Endodermal cell (in vitro differentiated cells): Measurements from ENCODE around the gene EGFR. TPM values are rescaled to one million over a fixed set of nuclear protein-coding genes. Genes with fewer than 3 reads are reported as not detected.

ENCODE experiments used
- DNase-seq: peaks from one replicate; pipeline ENCODE4 v3.0.0-alpha.2; 2017
- H3K27ac ChIP-seq: 2 replicates; pipeline ENCODE4 v1.5.1; 2013; ENCODE audit warnings: mild to moderate bottlenecking, low read depth, low read length, moderate library complexity
- H3K27me3 ChIP-seq: 2 replicates; pipeline ENCODE4 v1.6.1; 2013; ENCODE audit warnings: mild to moderate bottlenecking, low read length, moderate library complexity; ENCODE audit not compliant: insufficient read depth, control insufficient read depth, poor library complexity, severe bottlenecking
- H3K36me3 ChIP-seq: 2 replicates; pipeline ENCODE4 v1.7.0; 2013; ENCODE audit warnings: mild to moderate bottlenecking, low read length, moderate library complexity; ENCODE audit not compliant: control insufficient read depth, insufficient read depth
- H3K4me1 ChIP-seq: one replicate; pipeline ENCODE4 v1.7.0; 2013; ENCODE audit warnings: low read length; ENCODE audit not compliant: control insufficient read depth, insufficient read depth
- H3K4me3 ChIP-seq: 2 replicates; pipeline ENCODE4 v1.5.1; 2013; ENCODE audit warnings: mild to moderate bottlenecking, low read length, moderate library complexity
- H3K9ac ChIP-seq: 2 replicates; pipeline ENCODE4 v1.6.1; 2013; ENCODE audit warnings: mild to moderate bottlenecking, low read length, moderate library complexity; ENCODE audit not compliant: poor library complexity, severe bottlenecking; ENCODE audit errors: extremely low read depth
- H3K9me3 ChIP-seq: 2 replicates; pipeline ENCODE4 v1.6.1; 2013; ENCODE audit warnings: mild to moderate bottlenecking, low read length, moderate library complexity; ENCODE audit not compliant: control insufficient read depth
- H3K27ac Mint-ChIP-seq: 2 replicates; pipeline ENCODE4 v1.8.0; 2020; ENCODE audit warnings: mixed read lengths
- H3K27me3 Mint-ChIP-seq: 2 replicates; pipeline ENCODE4 v1.8.0; 2021; ENCODE audit warnings: mild to moderate bottlenecking, mixed read lengths; ENCODE audit not compliant: insufficient read depth
- H3K36me3 Mint-ChIP-seq: 2 replicates; pipeline ENCODE4 v1.8.0; 2020; ENCODE audit warnings: low read depth, mixed read lengths
- H3K4me1 Mint-ChIP-seq: 2 replicates; pipeline ENCODE4 v1.8.0; 2020; ENCODE audit warnings: mixed read lengths
- H3K4me3 Mint-ChIP-seq: 2 replicates; pipeline ENCODE4 v1.8.0; 2020; ENCODE audit warnings: mild to moderate bottlenecking, moderate library complexity, mixed read lengths
- H3K9me3 Mint-ChIP-seq: 2 replicates; pipeline ENCODE4 v1.8.0; 2020; ENCODE audit warnings: mild to moderate bottlenecking, mixed read lengths
- WGBS, 2 experiments: methylation state at CpG; one replicate each; pipeline versions ENCODE4 v1.1.5 to v1.1.7; 2013; ENCODE audit warnings: missing lambda C conversion rate in 2 of 2, mixed read lengths in 1 of 2; ENCODE audit not compliant: insufficient coverage in 1 of 2, insufficient read length in 1 of 2; 5-methylcytosine and 5-hydroxymethylcytosine counted together
- total RNA-seq, 2 donors: library from RNA; stranded (reverse); fragmentation: NEBNext Ultra II Directional in 1 of 2; extraction: Animal tissue kit (Norgen Biotek cat#: 25700) in 1 of 2; gene quantifications; 2 replicates in 1 of 2; 3 replicates in 1 of 2; pipeline ENCODE4 v1.2.1, GENCODE V29; 2021
- TF ChIP-seq, protein P1 (sequence below): fragments of 200-600 bp; sonication (generic); conservative IDR thresholded peaks from 2 replicates; pipeline ENCODE4 v1.5.0; 2021; ENCODE audit warnings: antibody characterized with exemption, mild to moderate bottlenecking

EGFR gene
- total RNA-seq, 2 donors from 2014 or later: 5.0 to 5.8 TPM

GRCh38 chr7:55072251-55072650, 53.4 kb downstream of the EGFR start:
- WGBS, 2 experiments: 87 to 96% methylated on average over 4 of the region's 4 CpGs
- no peak for DNase-seq
- Mint-ChIP-seq H3K4me1 (peaks cover 12% of the 10 kb centered on the region), H3K36me3 (no peaks in the 10 kb centered on the region), H3K27ac (no peak overlapping the region), H3K4me3 (no peak overlapping the region), H3K27me3 (no peaks in the 10 kb centered on the region), H3K9me3 (no peaks in the 10 kb centered on the region)
- no peaks in the 10 kb centered on the region for H3K9me3 ChIP-seq
- no peaks in the 10 kb centered on the region for H3K36me3 ChIP-seq
- no peak overlapping the region for H3K27ac ChIP-seq
- TF ChIP-seq, protein P1, sequence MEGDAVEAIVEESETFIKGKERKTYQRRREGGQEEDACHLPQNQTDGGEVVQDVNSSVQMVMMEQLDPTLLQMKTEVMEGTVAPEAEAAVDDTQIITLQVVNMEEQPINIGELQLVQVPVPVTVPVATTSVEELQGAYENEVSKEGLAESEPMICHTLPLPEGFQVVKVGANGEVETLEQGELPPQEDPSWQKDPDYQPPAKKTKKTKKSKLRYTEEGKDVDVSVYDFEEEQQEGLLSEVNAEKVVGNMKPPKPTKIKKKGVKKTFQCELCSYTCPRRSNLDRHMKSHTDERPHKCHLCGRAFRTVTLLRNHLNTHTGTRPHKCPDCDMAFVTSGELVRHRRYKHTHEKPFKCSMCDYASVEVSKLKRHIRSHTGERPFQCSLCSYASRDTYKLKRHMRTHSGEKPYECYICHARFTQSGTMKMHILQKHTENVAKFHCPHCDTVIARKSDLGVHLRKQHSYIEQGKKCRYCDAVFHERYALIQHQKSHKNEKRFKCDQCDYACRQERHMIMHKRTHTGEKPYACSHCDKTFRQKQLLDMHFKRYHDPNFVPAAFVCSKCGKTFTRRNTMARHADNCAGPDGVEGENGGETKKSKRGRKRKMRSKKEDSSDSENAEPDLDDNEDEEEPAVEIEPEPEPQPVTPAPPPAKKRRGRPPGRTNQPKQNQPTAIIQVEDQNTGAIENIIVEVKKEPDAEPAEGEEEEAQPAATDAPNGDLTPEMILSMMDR: no peak
- no peak overlapping the region for H3K9ac ChIP-seq
- H3K27me3 ChIP-seq: no peaks in the 10 kb centered on the region
- no peak overlapping the region for H3K4me3 ChIP-seq
- H3K4me1 ChIP-seq: peaks cover 3% of the 10 kb centered on the region

GRCh38 chr7:55073051-55073511, 54.3 kb downstream of the EGFR start:
- H3K4me1 Mint-ChIP-seq: peaks cover 12% of the 10 kb centered on the region
- Histone ChIP-seq H3K9me3 (no peaks in the 10 kb centered on the region), H3K4me3 (no peak overlapping the region), H3K4me1 (peaks cover 3% of the 10 kb centered on the region), H3K9ac (no peak overlapping the region), H3K27me3 (no peaks in the 10 kb centered on the region), H3K27ac (no peak overlapping the region), H3K36me3 (no peaks in the 10 kb centered on the region)
- no peak overlapping the region for H3K27ac Mint-ChIP-seq
- no peak overlapping the region for H3K4me3 Mint-ChIP-seq
- WGBS, 2 experiments: 87% methylated on average over 2 to 4 of the region's 4 CpGs
- H3K9me3 Mint-ChIP-seq: no peaks in the 10 kb centered on the region
- no peaks in the 10 kb centered on the region for H3K36me3 Mint-ChIP-seq
- H3K27me3 Mint-ChIP-seq: no peaks in the 10 kb centered on the region
- TF ChIP-seq, protein P1: no peak
- DNase-seq: no peak

DNA sequence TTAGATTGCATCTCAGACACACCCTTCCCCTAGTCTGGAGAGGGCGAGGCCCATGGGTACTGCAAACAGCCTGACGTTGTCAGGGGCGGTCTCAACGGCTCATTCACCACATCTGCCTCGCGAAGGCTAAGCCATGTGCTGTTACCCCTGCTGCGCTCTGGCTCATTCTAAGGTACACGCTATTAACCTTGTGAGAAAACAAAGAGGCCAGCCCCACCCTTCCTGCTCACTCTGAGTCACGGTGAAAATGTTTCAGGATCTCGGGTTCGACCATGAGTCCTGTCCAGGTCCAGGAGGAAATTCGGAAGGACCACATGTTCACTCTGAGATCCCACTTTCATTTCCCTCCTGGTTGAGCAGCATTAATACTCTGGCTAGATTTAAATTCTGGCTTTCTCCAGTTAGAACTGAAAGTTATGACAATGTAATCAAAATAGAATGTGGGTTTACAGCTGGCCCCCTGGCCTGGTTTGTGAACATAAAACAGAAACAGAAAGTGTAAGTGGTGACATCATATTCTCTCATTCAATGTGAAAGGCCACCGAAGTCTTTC, 55.2 kb downstream of the EGFR start:
- no peak for DNase-seq
- no peak overlapping the region for H3K4me3 ChIP-seq
- H3K27me3 Mint-ChIP-seq: no peaks in the 10 kb centered on the region
- no peak overlapping the region for H3K27ac Mint-ChIP-seq
- peaks cover 3% of the 10 kb centered on the region for H3K4me1 ChIP-seq
- no peaks in the 10 kb centered on the region for H3K36me3 ChIP-seq
- no peaks in the 10 kb centered on the region for H3K9me3 ChIP-seq
- H3K4me1 Mint-ChIP-seq: peaks cover 12% of the 10 kb centered on the region
- H3K4me3 Mint-ChIP-seq: no peak overlapping the region
- no peak overlapping the region for H3K9ac ChIP-seq
- H3K36me3 Mint-ChIP-seq: no peaks in the 10 kb centered on the region
- H3K27me3 ChIP-seq: no peaks in the 10 kb centered on the region
- TF ChIP-seq, protein P1: no peak
- no peak overlapping the region for H3K27ac ChIP-seq
- no peaks in the 10 kb centered on the region for H3K9me3 Mint-ChIP-seq
- WGBS, 2 experiments: 77 to 79% methylated on average over 12 of the region's 13 CpGs
